Lung (tissue), 12 donors: Measurements from ENCODE around the gene SLC24A5. TPM values are rescaled to one million over a fixed set of nuclear protein-coding genes. Genes with fewer than 3 reads are reported as not detected.

ENCODE experiments used
- ATAC-seq: fragments of 200-7000 bp; cut with Tn5 transposase; one replicate; pipeline ENCODE4 v1.9.1; 2020; ENCODE audit warnings: moderate number of reproducible peaks; ENCODE audit not compliant: insufficient read depth, low FRiP score
- DNase-seq, 3 donors: peaks; one replicate each; pipeline ENCODE4 v3.0.0-alpha.2; 2013 to 2017
- H3K27ac ChIP-seq, 2 donors: one replicate each; pipeline ENCODE4 v1.5.1; 2013; ENCODE audit warnings: mild to moderate bottlenecking in 2 of 2, moderate library complexity in 2 of 2, control low read depth in 1 of 2, inconsistent platforms in 1 of 2, low read depth in 1 of 2, low read length in 1 of 2
- H3K27me3 ChIP-seq, 3 donors: one replicate each; pipeline ENCODE4 v1.5.1; 2013; ENCODE audit warnings: low read length in 2 of 3; ENCODE audit not compliant: control insufficient read depth in 3 of 3, insufficient read depth in 3 of 3
- H3K36me3 ChIP-seq, 4 donors: one replicate each; pipeline ENCODE4 v1.5.1; 2013; ENCODE audit warnings: low read length in 4 of 4, mild to moderate bottlenecking in 1 of 4, moderate library complexity in 1 of 4; ENCODE audit not compliant: control insufficient read depth in 4 of 4, insufficient read depth in 4 of 4
- H3K4me1 ChIP-seq, 5 donors: one replicate each; pipeline ENCODE4 v1.5.1; 2013; ENCODE audit warnings: low read length in 5 of 5, mild to moderate bottlenecking in 2 of 5, moderate library complexity in 1 of 5; ENCODE audit not compliant: control insufficient read depth in 5 of 5, insufficient read depth in 5 of 5
- H3K4me3 ChIP-seq: one replicate; pipeline ENCODE4 v1.5.1; 2013; ENCODE audit warnings: mild to moderate bottlenecking, control low read depth, moderate library complexity
- H3K9ac ChIP-seq, 2 donors: one replicate each; pipeline ENCODE4 v1.5.1; 2013; ENCODE audit warnings: low read length in 2 of 2, control low read depth in 1 of 2; ENCODE audit not compliant: insufficient read depth in 1 of 2
- H3K9me3 ChIP-seq, 4 donors: one replicate each; pipeline ENCODE4 v1.5.1; 2013; ENCODE audit warnings: low read length in 3 of 4, mild to moderate bottlenecking in 1 of 4, moderate library complexity in 1 of 4; ENCODE audit not compliant: control insufficient read depth in 4 of 4, insufficient read depth in 3 of 4
- CTCF ChIP-seq: IDR thresholded peaks from 2 replicates; pipeline ENCODE4 v1.5.1; 2012; ENCODE audit warnings: mild to moderate bottlenecking; ENCODE audit errors: control extremely low read depth, extremely low read depth
- WGBS, 2 donors: extraction: QIAGEN DNeasy Blood & Tissue Kit; methylation state at CpG; one replicate each; pipeline ENCODE4 v1.1.7; 2013; 5-methylcytosine and 5-hydroxymethylcytosine counted together
- polyA plus RNA-seq, 2 donors: library from polyadenylated mRNA; stranded (reverse); fragments of 200-250 nt; gene quantifications; one replicate each; pipeline ENCODE4 v1.2.1, GENCODE V29; 2013
- total RNA-seq, 2 donors: library from RNA; depleted of rRNA in 1 of 2; stranded (reverse); fragments of >200 nt in 1 of 2; gene quantifications; one replicate each; pipeline ENCODE4 v1.2.1, GENCODE V29; 2014 to 2021
- donor health status: control.
- donor health status: control.
- donor health status: Bipolar disorder and iron deficiency.
- donor health status: healthy.
- donor health status: DM: yes; HTN: yes; CAD: no.

Gene SLC24A5
- total and polyA plus RNA-seq, 4 donors: 0.05 to 0.10 TPM; not detected in 2

- no peak overlapping the region for H3K4me3 ChIP-seq
- peaks cover 0 to 7% (median 0%) of the 10 kb centered on the region in 5 donors for H3K4me1 ChIP-seq
- TF ChIP-seq CTCF: no peak
- WGBS, 2 donors: 88 to 89% methylated on average over 4 of the region's 4 CpGs
- H3K27ac ChIP-seq: no peak overlapping the region
- no peak for DNase-seq
- H3K9me3 ChIP-seq: no peaks in the 10 kb centered on the region
- H3K36me3 ChIP-seq: no peaks in the 10 kb centered on the region
- H3K9ac ChIP-seq: no peak overlapping the region
- no peak for ATAC-seq
- peaks cover 0 to 23% (median 18%) of the 10 kb centered on the region in 3 donors for H3K27me3 ChIP-seq
Measured at GRCh38 chr15:48176112-48176511, 55.3 kb downstream of the SLC24A5 start.

GRCh38 chr15:48176957-48177356, 56.2 kb downstream of the SLC24A5 start:
- ATAC-seq: no peak
- Histone ChIP-seq H3K9me3 (no peaks in the 10 kb centered on the region), H3K9ac (peak overlapping the region in 1 of 2 donors; percentile 67), H3K27me3 (peaks cover 0 to 25% (median 18%) of the 10 kb centered on the region in 3 donors), H3K4me3 (no peak overlapping the region), H3K27ac (no peak overlapping the region), H3K4me1 (peaks cover 0 to 7% (median 0%) of the 10 kb centered on the region in 5 donors), H3K36me3 (no peaks in the 10 kb centered on the region)
- 61 to 73% methylated on average over 2 of the region's 2 CpGs for WGBS, 2 donors
- DNase-seq: peak in 2 of 3 donors; percentile 2 to 3
- no peak for TF ChIP-seq CTCF

GRCh38 chr15:48177383-48177765, 56.6 kb downstream of the SLC24A5 start:
- no peaks in the 10 kb centered on the region for H3K36me3 ChIP-seq
- DNase-seq (peak in 2 of 3 donors; percentile 48 to 66), ATAC-seq (peak; percentile 38)
- whole genome bisulfite sequencing, 2 donors: 3 to 4% methylated on average over 10 of the region's 10 CpGs
- H3K4me1 ChIP-seq: peaks cover 0 to 7% (median 0%) of the 10 kb centered on the region in 5 donors
- H3K27ac ChIP-seq: peak overlapping the region in 1 of 2 donors; percentile 41
- peaks cover 0 to 25% (median 18%) of the 10 kb centered on the region in 3 donors for H3K27me3 ChIP-seq
- TF ChIP-seq CTCF: no peak
- H3K4me3 ChIP-seq: peak overlapping the region; percentile 44
- H3K9ac ChIP-seq: peak overlapping the region; percentile 53 to 67
- H3K9me3 ChIP-seq: no peaks in the 10 kb centered on the region
